Smooth muscle cell (in vitro differentiated cells): Measurements from ENCODE around the gene AGBL1. TPM values are rescaled to one million over a fixed set of nuclear protein-coding genes. Genes with fewer than 3 reads are reported as not detected.
"Not testable (repeated sequence)": the region's sequence is repeated elsewhere in the genome, so short reads cannot be mapped to it uniquely, and the experiment has no call there.

Experiments used
- DNase-seq: peaks from one replicate; lab custom pipeline; 2025; ENCODE audit not compliant: unreplicated experiment; lab: John Stamatoyannopoulos, UW
- H2AFZ ChIP-seq: fragments of 200-600 bp; sonication (generic); 2 replicates; pipeline ENCODE4 v1.6.0; 2016; ENCODE audit warnings: antibody characterized with exemption, low read depth, mild to moderate bottlenecking
- H3F3A ChIP-seq: fragments of 200-600 bp; sonication (generic); 2 replicates; pipeline ENCODE4 v1.6.0; 2017; ENCODE audit warnings: antibody characterized with exemption, low read depth
- H3K27ac ChIP-seq: fragments of 200-600 bp; sonication (generic); 2 replicates; pipeline ENCODE4 v1.5.1; 2016; ENCODE audit warnings: low read depth, mild to moderate bottlenecking
- H3K27me3 ChIP-seq: fragments of 200-600 bp; sonication (generic); 2 replicates; pipeline ENCODE4 v1.6.1; 2016; ENCODE audit warnings: low read depth, mild to moderate bottlenecking
- H3K36me3 ChIP-seq: fragments of 200-600 bp; sonication (generic); 2 replicates; pipeline ENCODE4 v1.5.1; 2016; ENCODE audit warnings: low read depth
- H3K4me1 ChIP-seq: fragments of 200-600 bp; sonication (generic); 2 replicates; pipeline ENCODE4 v1.5.1; 2016; ENCODE audit warnings: low read depth
- H3K4me2 ChIP-seq: fragments of 200-600 bp; sonication (generic); 2 replicates; pipeline ENCODE4 v1.6.0; 2016; ENCODE audit warnings: mild to moderate bottlenecking
- H3K4me3 ChIP-seq: fragments of 200-600 bp; sonication (generic); 2 replicates; pipeline ENCODE4 v1.5.1; 2016; ENCODE audit warnings: mild to moderate bottlenecking
- H3K79me2 ChIP-seq: fragments of 200-600 bp; sonication (generic); 2 replicates; pipeline ENCODE4 v1.6.0; 2016; ENCODE audit warnings: low read depth, mild to moderate bottlenecking
- H3K9ac ChIP-seq: fragments of 200-600 bp; sonication (generic); 2 replicates; pipeline ENCODE4 v1.6.0; 2016; ENCODE audit warnings: low read depth
- H3K9me3 ChIP-seq: fragments of 200-600 bp; sonication (generic); replicated peaks from 2 replicates; pipeline ENCODE4 v1.5.1; 2016; ENCODE audit warnings: low read depth
- H4K20me1 ChIP-seq: fragments of 200-600 bp; sonication (generic); 2 replicates; pipeline ENCODE4 v1.6.0; 2016; ENCODE audit warnings: low read depth
- CTCF ChIP-seq: fragments of 200-600 bp; sonication (generic); IDR thresholded peaks from 2 replicates; pipeline ENCODE4 v1.5.1; 2017; ENCODE audit warnings: borderline replicate concordance, mild to moderate bottlenecking, antibody characterized with exemption; ENCODE audit not compliant: insufficient read depth, poor library complexity, severe bottlenecking
- WGBS: methylation state at CpG from one replicate; pipeline ENCODE4 v1.1.7; 2016; ENCODE audit warnings: low lambda C conversion rate; 5-methylcytosine and 5-hydroxymethylcytosine counted together
- polyA plus RNA-seq: library from polyadenylated mRNA; unstranded; fragments of >200 nt; fragmentation: Nextera tagmentation; extraction: Ambion mirVana; gene quantifications from 2 replicates; pipeline ENCODE4 v1.2.1, GENCODE V29; 2016
- total RNA-seq: library from RNA; depleted of rRNA; stranded (reverse); fragments of >200 nt; gene quantifications from 2 replicates; pipeline ENCODE4 v1.2.3, GENCODE V29; 2014

The AGBL1 gene
- total and polyA plus RNA-seq, 2 experiments from 2014 or later: not detected

GRCh38 chr15:86875067-86875466, 795.4 kb downstream of the AGBL1 start:
- H3K4me2 ChIP-seq: no peak overlapping the region
- no peaks in the 10 kb centered on the region for H4K20me1 ChIP-seq
- H3K27me3 ChIP-seq: no peaks in the 10 kb centered on the region
- no peaks in the 10 kb centered on the region for H3K9me3 ChIP-seq
- WGBS: 87% methylated on average over 3 of the region's 3 CpGs
- no peak overlapping the region for H2AFZ ChIP-seq
- no peak overlapping the region for H3K27ac ChIP-seq
- peaks cover 5% of the 10 kb centered on the region for H3F3A ChIP-seq
- H3K9ac ChIP-seq: no peak overlapping the region
- TF ChIP-seq CTCF: no peak
- no peaks in the 10 kb centered on the region for H3K4me1 ChIP-seq
- H3K79me2 ChIP-seq: no peaks in the 10 kb centered on the region
- no peaks in the 10 kb centered on the region for H3K36me3 ChIP-seq
- DNase-seq: no peak
- H3K4me3 ChIP-seq: no peak overlapping the region

GRCh38 chr15:86876387-86876944, 796.8 kb downstream of the AGBL1 start:
- Histone ChIP-seq H3K79me2 (no peaks in the 10 kb centered on the region), H3K4me3 (no peak overlapping the region), H3K27me3 (no peaks in the 10 kb centered on the region), H2AFZ (no peak overlapping the region), H3K27ac (no peak overlapping the region), H4K20me1 (no peaks in the 10 kb centered on the region), H3F3A (no peaks in the 10 kb centered on the region), H3K9ac (no peak overlapping the region), H3K4me2 (no peak overlapping the region), H3K4me1 (no peaks in the 10 kb centered on the region), H3K36me3 (no peaks in the 10 kb centered on the region), H3K9me3 (no peaks in the 10 kb centered on the region)
- DNase-seq: no peak
- 47% methylated on average over 4 of the region's 4 CpGs for WGBS
- TF ChIP-seq CTCF: no peak

GRCh38 chr15:86877171-86877631, 797.5 kb downstream of the AGBL1 start:
- DNase-seq: no peak
- Histone ChIP-seq H2AFZ (no peak overlapping the region), H4K20me1 (no peaks in the 10 kb centered on the region), H3K27ac (no peak overlapping the region), H3K36me3 (no peaks in the 10 kb centered on the region), H3K27me3 (no peaks in the 10 kb centered on the region), H3K4me2 (no peak overlapping the region), H3K9ac (no peak overlapping the region), H3K4me3 (no peak overlapping the region), H3K79me2 (no peaks in the 10 kb centered on the region), H3F3A (no peaks in the 10 kb centered on the region), H3K4me1 (no peaks in the 10 kb centered on the region), H3K9me3 (no peaks in the 10 kb centered on the region)
- no peak for TF ChIP-seq CTCF
- WGBS: 20% methylated on average over 2 of the region's 2 CpGs

GRCh38 chr15:86878844-86879243, 799.2 kb downstream of the AGBL1 start:
- H3K27ac ChIP-seq, H4K20me1 ChIP-seq, H3K4me1 ChIP-seq, H3F3A ChIP-seq, H3K79me2 ChIP-seq, H2AFZ ChIP-seq, H3K9me3 ChIP-seq, H3K9ac ChIP-seq, H3K4me2 ChIP-seq, H3K36me3 ChIP-seq, H3K27me3 ChIP-seq, DNase-seq, H3K4me3 ChIP-seq: not testable (repeated sequence)
- 84% methylated on average over 3 of the region's 3 CpGs for WGBS
